ENCODE measurements around the gene CEP95. TPM values are rescaled to one million over a fixed set of nuclear protein-coding genes. Genes with fewer than 3 reads are reported as not detected.

Gene CEP95
- total RNA-seq, 1 experiment from 2014 or later, result 77.0 TPM

GRCh38 chr17:64498308-64499203 is 8.2 kb upstream of the CEP95 start:
- Histone ChIP-seq H3K9me3 (ENCODE audit: control insufficient read depth in 1 of 2, insufficient read depth in 1 of 2, low read depth in 1 of 2, low read length in 2 of 2) (no peaks in the 10 kb centered on the region), H2AFZ (ENCODE audit: low read depth, low read length, poor library complexity, severe bottlenecking) (no peak overlapping the region), H4K20me1 (ENCODE audit: insufficient read depth) (peaks cover 50% of the 10 kb centered on the region; the same call in 1 of the 2 replicates), H3K9ac (ENCODE audit: low read length) (peak overlapping the region; percentile 77), H3K36me3 (ENCODE audit: control insufficient read depth in 1 of 2, insufficient read depth in 2 of 2, low read length in 2 of 2) (peaks cover 41 to 46% of the 10 kb centered on the region in 2 experiments), H3K27ac (ENCODE audit: low read depth, low read length) (peak overlapping the region; percentile 79; the same call in 1 of the 2 replicates), H3K4me2 (ENCODE audit: low read length) (peak overlapping the region; percentile 80), H3K27me3 (ENCODE audit: insufficient read depth, low read length) (no peaks in the 10 kb centered on the region), H3K79me2 (ENCODE audit: insufficient read depth, low read length) (peaks cover 78% of the 10 kb centered on the region), H3K4me3 (replicated peaks in 1 of 2; ENCODE audit: low read depth in 1 of 2, low read length in 2 of 2) (no peak overlapping the region), H3K4me1 (ENCODE audit: control insufficient read depth in 1 of 2, insufficient read depth in 2 of 2, low read length in 2 of 2) (peaks cover 10 to 57% of the 10 kb centered on the region in 2 experiments; a peak in 3 of 4 replicates), H3K9me2 (ENCODE audit: insufficient read depth) (no peaks in the 10 kb centered on the region)
- ATAC-seq (no peak), DNase-seq (ENCODE audit: low read depth, low spot score) (no peak)
- intact Hi-C loops (cut with micrococcal nuclease), result loop anchor here (5.0 to 10.0 kb wide), 2 partner anchors 164 to 354 kb away; partner anchors contain the start of gene SMURF2
- ChIA-PET CTCF (interaction anchor here (1.2 to 4.5 kb wide), 3 partner anchors 7 to 275 kb away, joined by 3 to 68 read pairs (median 14); partner anchors contain the start of genes CEP95 and DDX5), RAD21 (ENCODE audit: low non-redundant PET in 1 of 2, low total read pairs in 2 of 2, uncharacterized antibody in 2 of 2, unreplicated experiment in 2 of 2) (no interaction called here), POLR2A (interaction anchor here (1.0 to 8.5 kb wide), 6 partner anchors 7 to 151 kb away, joined by 3 to 119 read pairs (median 4); partner anchors contain the start of genes CEP95 and DDX5)
- BruUV-seq (replicated peaks), result no TSS peak
- TF ChIP-seq CEBPB (IDR thresholded peaks at IDR 0.05; ENCODE audit: low read depth) (0 out of 2 replicates have a peak, but pooled peaks have one; percentile 22), POLR2A (IDR thresholded peaks at IDR 0.05; ENCODE audit: borderline replicate concordance, extremely low read depth, insufficient read depth, insufficient read length) (no peak), JUND (IDR thresholded peaks at IDR 0.05) (0 out of 2 replicates have a peak, but pooled peaks have one; percentile 2), POLR2AphosphoS5 (IDR thresholded peaks at IDR 0.05; ENCODE audit: low read depth, low read length) (peak; percentile 25)

GRCh38 chr17:64499805-64500486 is 6.8 kb upstream of the CEP95 start:
- DNase-seq (ENCODE audit: low read depth, low spot score) (no peak), ATAC-seq (no peak)
- peaks cover 55 to 58% of the 10 kb centered on the region in 2 experiments for H3K36me3 ChIP-seq (ENCODE audit: control insufficient read depth in 1 of 2, insufficient read depth in 2 of 2, low read length in 2 of 2)
- peaks cover 64% of the 10 kb centered on the region; the same call in 1 of the 2 replicates for H4K20me1 ChIP-seq (ENCODE audit: insufficient read depth)
- H3K79me2 ChIP-seq (ENCODE audit: insufficient read depth, low read length), result peaks cover 79% of the 10 kb centered on the region
- H3K4me1 ChIP-seq (ENCODE audit: control insufficient read depth in 1 of 2, insufficient read depth in 2 of 2, low read length in 2 of 2), result peaks cover 18 to 69% of the 10 kb centered on the region in 2 experiments
- H2AFZ ChIP-seq (ENCODE audit: low read depth, low read length, poor library complexity, severe bottlenecking), result no peak overlapping the region
- CTCF ChIA-PET, result interaction anchor here (1.2 to 4.5 kb wide), 3 partner anchors 9 to 274 kb away, joined by 3 to 68 read pairs (median 3); no protein-coding TSS in a partner anchor
- no peak overlapping the region for H3K4me3 ChIP-seq (replicated peaks in 1 of 2; ENCODE audit: low read depth in 1 of 2, low read length in 2 of 2)
- H3K9me3 ChIP-seq (ENCODE audit: control insufficient read depth in 1 of 2, insufficient read depth in 1 of 2, low read depth in 1 of 2, low read length in 2 of 2), result no peaks in the 10 kb centered on the region
- H3K9me2 ChIP-seq (ENCODE audit: insufficient read depth), result no peaks in the 10 kb centered on the region
- no TSS peak for BruUV-seq (replicated peaks)
- RAD21 ChIA-PET (ENCODE audit: low non-redundant PET in 1 of 2, low total read pairs in 2 of 2, uncharacterized antibody in 2 of 2, unreplicated experiment in 2 of 2), result no interaction called here
- no peak overlapping the region for H3K4me2 ChIP-seq (ENCODE audit: low read length)
- POLR2A ChIA-PET, result no interaction called here
- H3K9ac ChIP-seq (ENCODE audit: low read length), result no peak overlapping the region
- H3K27ac ChIP-seq (ENCODE audit: low read depth, low read length), result no peak overlapping the region
- TF ChIP-seq EGR1 (IDR thresholded peaks at IDR 0.05; ENCODE audit: low read depth) (no peak), POLR2AphosphoS5 (IDR thresholded peaks at IDR 0.05; ENCODE audit: low read depth, low read length) (peak; percentile 23; the same call in 1 of the 2 replicates)
- no peaks in the 10 kb centered on the region for H3K27me3 ChIP-seq (ENCODE audit: insufficient read depth, low read length)
- intact Hi-C loops (cut with micrococcal nuclease), result loop anchor here (5.0 to 10.0 kb wide), 2 partner anchors 162 to 355 kb away; partner anchors contain the start of gene SMURF2

All from HCT116 (cell line).